ENCODE results near the gene EHMT1.

DNA sequence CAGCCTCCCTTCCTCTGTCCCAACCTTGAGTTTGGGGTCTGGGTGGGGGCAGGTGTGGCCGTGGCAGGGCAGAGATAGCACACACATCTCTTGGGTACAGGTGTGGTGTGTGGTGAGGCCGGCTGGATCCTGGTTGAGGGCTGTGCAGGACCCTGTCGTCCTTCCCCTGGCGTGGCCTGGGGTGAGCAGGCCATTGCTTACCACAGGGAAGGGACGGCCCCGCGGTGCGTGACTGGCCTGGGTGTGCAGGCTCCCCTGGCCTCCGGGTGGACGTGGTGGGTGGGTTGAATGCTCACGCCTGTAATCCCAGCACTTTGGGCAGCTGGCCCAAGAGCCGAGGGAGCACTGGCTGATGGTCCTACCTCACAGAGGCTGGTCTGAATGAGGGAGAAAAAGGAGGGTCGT lies 12.1 kb upstream of the EHMT1 start:
- TF ChIP-seq, protein P1, sequence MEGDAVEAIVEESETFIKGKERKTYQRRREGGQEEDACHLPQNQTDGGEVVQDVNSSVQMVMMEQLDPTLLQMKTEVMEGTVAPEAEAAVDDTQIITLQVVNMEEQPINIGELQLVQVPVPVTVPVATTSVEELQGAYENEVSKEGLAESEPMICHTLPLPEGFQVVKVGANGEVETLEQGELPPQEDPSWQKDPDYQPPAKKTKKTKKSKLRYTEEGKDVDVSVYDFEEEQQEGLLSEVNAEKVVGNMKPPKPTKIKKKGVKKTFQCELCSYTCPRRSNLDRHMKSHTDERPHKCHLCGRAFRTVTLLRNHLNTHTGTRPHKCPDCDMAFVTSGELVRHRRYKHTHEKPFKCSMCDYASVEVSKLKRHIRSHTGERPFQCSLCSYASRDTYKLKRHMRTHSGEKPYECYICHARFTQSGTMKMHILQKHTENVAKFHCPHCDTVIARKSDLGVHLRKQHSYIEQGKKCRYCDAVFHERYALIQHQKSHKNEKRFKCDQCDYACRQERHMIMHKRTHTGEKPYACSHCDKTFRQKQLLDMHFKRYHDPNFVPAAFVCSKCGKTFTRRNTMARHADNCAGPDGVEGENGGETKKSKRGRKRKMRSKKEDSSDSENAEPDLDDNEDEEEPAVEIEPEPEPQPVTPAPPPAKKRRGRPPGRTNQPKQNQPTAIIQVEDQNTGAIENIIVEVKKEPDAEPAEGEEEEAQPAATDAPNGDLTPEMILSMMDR (IDR thresholded peaks at IDR 0.05; ENCODE audit: low read length), result no peak
- TF ChIP-seq EZH2 (optimal IDR thresholded peaks at IDR 0.05; ENCODE audit: low read depth, low read length), result no peak

Measured in MM.1S (cell line).